ENCODE data around the gene SRSF7.

- TF ChIP-seq CTCF (IDR thresholded peaks at IDR 0.05) (no peak), POLR2A (IDR thresholded peaks at IDR 0.05; ENCODE audit: low read depth) (no peak)
Measured at GRCh38 chr2:38792751-38793150, 41.6 kb upstream of the SRSF7 start.

Data from esophagus muscularis mucosa (tissue), 3 donors.